CD8-positive, alpha-beta memory T cell (primary cell): ENCODE measurements around the gene RAD52. TPM values are rescaled to one million over a fixed set of nuclear protein-coding genes. Genes with fewer than 3 reads are reported as not detected.

Experiments
- CTCF ChIA-PET: fragments of 350-600 bp; sonication (Branson Sonifier 250); formaldehyde crosslinking; loops from one replicate; lab custom pipeline; 2021; ENCODE audit warnings: antibody characterized with exemption; lab: Charles Lee
- POLR2A ChIA-PET: fragments of 350-600 bp; sonication (Branson Sonifier 250); formaldehyde crosslinking; loops from one replicate; lab custom pipeline; 2021; ENCODE audit warnings: antibody characterized with exemption; lab: Charles Lee
- DNase-seq, 5 donors: peaks; one replicate each; pipeline versions ENCODE4 v3.0.0 to v3.0.0-alpha.2; 2020 to 2022; ENCODE audit warnings: mixed read lengths in 1 of 5
- H3K27ac ChIP-seq: one replicate; pipeline ENCODE4 v1.7.0; 2013; ENCODE audit warnings: low read depth, mild to moderate bottlenecking, low read length, moderate library complexity
- H3K27me3 ChIP-seq: 2 replicates; pipeline ENCODE4 v1.7.0; 2013; ENCODE audit warnings: low read length, mild to moderate bottlenecking; ENCODE audit not compliant: insufficient read depth, poor library complexity, severe bottlenecking
- H3K36me3 ChIP-seq: 2 replicates; pipeline ENCODE4 v1.7.0; 2013; ENCODE audit warnings: mild to moderate bottlenecking, low read length, moderate library complexity; ENCODE audit not compliant: insufficient read depth
- H3K4me1 ChIP-seq: 2 replicates; pipeline ENCODE4 v1.7.0; 2013; ENCODE audit warnings: mild to moderate bottlenecking, low read length, moderate library complexity; ENCODE audit not compliant: insufficient read depth
- H3K4me3 ChIP-seq: 2 replicates; pipeline ENCODE4 v1.7.0; 2013; ENCODE audit warnings: mild to moderate bottlenecking, low read length
- H3K9me3 ChIP-seq: 2 replicates; pipeline ENCODE4 v1.7.0; 2013; ENCODE audit warnings: mild to moderate bottlenecking, low read length
- H3K27ac Mint-ChIP-seq, 8 donors: one replicate each; pipeline ENCODE4 v1.8.0; 2020 to 2021; ENCODE audit warnings: mixed read lengths in 8 of 8, mild to moderate bottlenecking in 6 of 8, inconsistent platforms in 3 of 8, moderate library complexity in 3 of 8
- H3K27me3 Mint-ChIP-seq, 2 donors: one replicate each; pipeline ENCODE4 v1.8.0; 2020 to 2021; ENCODE audit warnings: mixed read lengths in 2 of 2, mild to moderate bottlenecking in 1 of 2, moderate library complexity in 1 of 2
- H3K36me3 Mint-ChIP-seq, 3 donors: one replicate each; pipeline ENCODE4 v1.8.0; 2020 to 2021; ENCODE audit warnings: mixed read lengths in 3 of 3, inconsistent platforms in 1 of 3, mild to moderate bottlenecking in 1 of 3
- H3K4me1 Mint-ChIP-seq, 3 donors: one replicate each; pipeline ENCODE4 v1.8.0; 2020 to 2021; ENCODE audit warnings: mixed read lengths in 3 of 3, inconsistent platforms in 1 of 3, mild to moderate bottlenecking in 1 of 3
- H3K4me3 Mint-ChIP-seq, 7 donors: one replicate each; pipeline ENCODE4 v1.8.0; 2020 to 2021; ENCODE audit warnings: mixed read lengths in 7 of 7, mild to moderate bottlenecking in 6 of 7, moderate library complexity in 4 of 7, inconsistent platforms in 2 of 7
- H3K9me3 Mint-ChIP-seq, 5 donors: one replicate each; pipeline ENCODE4 v1.8.0; 2020 to 2022; ENCODE audit warnings: mixed read lengths in 5 of 5, mild to moderate bottlenecking in 3 of 5, moderate library complexity in 2 of 5, inconsistent platforms in 1 of 5
- polyA plus RNA-seq: library from polyadenylated mRNA; unstranded; fragments of 300-500 nt; fragmentation: Illumina TruSeq; gene quantifications from one replicate; pipeline ENCODE4 v1.2.3, GENCODE V29; 2021
- total RNA-seq, 2 experiments: library from RNA; stranded (reverse); gene quantifications; one replicate each; pipeline ENCODE4 v1.2.3, GENCODE V29; 2021

RAD52 gene
- total and polyA plus RNA-seq, 3 experiments from 2014 or later = 4.1 to 13.8 (median 13.2) TPM

GRCh38 chr12:958588-959123, 9.2 kb upstream of the RAD52 start:
- Histone ChIP-seq H3K9me3 (no peaks in the 10 kb centered on the region), H3K36me3 (no peaks in the 10 kb centered on the region), H3K4me3 (no peak overlapping the region), H3K4me1 (no peaks in the 10 kb centered on the region), H3K27me3 (no peaks in the 10 kb centered on the region), H3K27ac (no peak overlapping the region)
- no peaks in the 10 kb centered on the region for H3K9me3 Mint-ChIP-seq
- H3K36me3 Mint-ChIP-seq = no peaks in the 10 kb centered on the region
- POLR2A ChIA-PET = no interaction called here
- CTCF ChIA-PET = interaction anchor here (1.4 kb wide), 1 partner anchor 10 kb away, joined by 6 read pairs; no protein-coding TSS in a partner anchor
- H3K4me1 Mint-ChIP-seq = no peaks in the 10 kb centered on the region
- H3K27me3 Mint-ChIP-seq = peaks cover 0 to 2% of the 10 kb centered on the region in 2 donors
- no peak overlapping the region for H3K4me3 Mint-ChIP-seq
- no peak overlapping the region for H3K27ac Mint-ChIP-seq
- no peak for DNase-seq

GRCh38 chr12:955939-956338, 6.4 kb upstream of the RAD52 start:
- H3K4me1 Mint-ChIP-seq = no peaks in the 10 kb centered on the region
- Histone ChIP-seq H3K27ac (no peak overlapping the region), H3K27me3 (no peaks in the 10 kb centered on the region), H3K36me3 (no peaks in the 10 kb centered on the region), H3K4me1 (no peaks in the 10 kb centered on the region), H3K9me3 (no peaks in the 10 kb centered on the region), H3K4me3 (no peak overlapping the region)
- H3K27me3 Mint-ChIP-seq = peaks cover 0 to 2% of the 10 kb centered on the region in 2 donors
- CTCF ChIA-PET = no interaction called here
- POLR2A ChIA-PET = no interaction called here
- H3K27ac Mint-ChIP-seq = no peak overlapping the region
- DNase-seq = no peak
- H3K36me3 Mint-ChIP-seq = no peaks in the 10 kb centered on the region
- no peak overlapping the region for H3K4me3 Mint-ChIP-seq
- H3K9me3 Mint-ChIP-seq = no peaks in the 10 kb centered on the region

- ChIA-PET CTCF (no interaction called here), POLR2A (no interaction called here)
- Histone ChIP-seq H3K9me3 (no peaks in the 10 kb centered on the region), H3K27ac (no peak overlapping the region), H3K4me1 (no peaks in the 10 kb centered on the region), H3K4me3 (no peak overlapping the region), H3K27me3 (no peaks in the 10 kb centered on the region), H3K36me3 (no peaks in the 10 kb centered on the region)
- Mint-ChIP-seq H3K36me3 (no peaks in the 10 kb centered on the region), H3K4me3 (no peak overlapping the region), H3K4me1 (no peaks in the 10 kb centered on the region), H3K27me3 (peaks cover 0 to under 1% of the 10 kb centered on the region in 2 donors), H3K27ac (no peak overlapping the region), H3K9me3 (no peaks in the 10 kb centered on the region)
- DNase-seq = no peak
These were observed 5.2 kb upstream of the RAD52 start for GRCh38 chr12:954741-955140.

DNA sequence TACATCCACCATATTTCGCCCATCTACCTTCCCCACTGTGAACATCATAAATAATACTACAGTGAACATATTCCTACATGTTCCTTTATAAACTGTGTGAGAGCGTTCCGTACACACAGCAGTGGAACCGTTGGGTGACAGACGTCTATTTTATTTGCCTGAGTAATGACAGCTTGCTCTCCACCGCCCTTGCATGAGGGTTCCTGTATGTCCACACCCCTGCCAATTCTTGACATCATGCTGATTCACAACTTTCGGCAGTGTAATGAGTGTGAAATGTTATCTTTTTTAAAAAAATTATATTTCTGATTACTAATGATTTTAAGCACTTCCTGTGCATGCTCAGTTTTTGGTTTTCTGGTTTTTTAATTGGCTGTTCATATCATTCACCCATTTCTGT, 4.3 kb upstream of the RAD52 start:
- H3K9me3 ChIP-seq = no peaks in the 10 kb centered on the region
- H3K27me3 ChIP-seq = no peaks in the 10 kb centered on the region
- H3K36me3 ChIP-seq = no peaks in the 10 kb centered on the region
- no peak overlapping the region for H3K4me3 ChIP-seq
- CTCF ChIA-PET = no interaction called here
- H3K9me3 Mint-ChIP-seq = no peaks in the 10 kb centered on the region
- H3K4me1 Mint-ChIP-seq = peaks cover 5 to 6% (median 5%) of the 10 kb centered on the region in 3 donors
- DNase-seq = no peak
- H3K36me3 Mint-ChIP-seq = peaks cover 0 to 8% (median 0%) of the 10 kb centered on the region in 3 donors
- no peak overlapping the region for H3K27ac ChIP-seq
- H3K4me3 Mint-ChIP-seq = peak overlapping the region in 1 of 7 donors; percentile 58
- H3K27ac Mint-ChIP-seq = peak overlapping the region in 1 of 8 donors; percentile 58
- POLR2A ChIA-PET = no interaction called here
- H3K27me3 Mint-ChIP-seq = peaks cover 0 to 3% of the 10 kb centered on the region in 2 donors
- H3K4me1 ChIP-seq = peaks cover under 1% of the 10 kb centered on the region

DNA sequence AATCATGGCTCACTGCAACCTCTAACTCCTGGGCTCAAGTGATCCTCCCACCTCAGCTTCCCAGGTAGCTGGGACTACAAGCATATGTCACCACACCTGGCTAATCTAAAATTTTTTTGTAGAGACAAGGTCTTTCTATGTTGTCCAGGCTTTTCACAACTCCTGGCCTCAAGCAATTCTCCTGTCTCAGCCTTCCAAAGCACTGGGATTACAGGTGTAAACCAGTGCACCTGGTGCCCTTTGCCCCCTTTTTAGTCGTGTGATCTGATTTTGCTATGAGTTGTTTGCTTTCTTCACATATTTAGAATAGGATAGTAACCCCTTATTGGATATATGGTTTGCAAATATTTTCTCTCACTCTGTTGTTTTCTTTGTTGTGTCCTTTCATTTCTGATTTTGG, 1.7 kb upstream of the RAD52 start:
- H3K4me3 ChIP-seq = no peak overlapping the region
- ChIA-PET POLR2A (no interaction called here), CTCF (interaction anchor here (1.1 to 4.1 kb wide), 3 partner anchors 135 to 382 kb away, joined by 4 to 14 read pairs (median 6); no protein-coding TSS in a partner anchor)
- peaks cover 11% of the 10 kb centered on the region for H3K4me1 ChIP-seq
- H3K27ac Mint-ChIP-seq = peak overlapping the region in 4 of 8 donors; percentile 24 to 95 (median 64)
- H3K27me3 Mint-ChIP-seq = peaks cover 0 to 3% of the 10 kb centered on the region in 2 donors
- peak overlapping the region; percentile 3 to 79 (median 41) for H3K4me3 Mint-ChIP-seq
- no peak overlapping the region for H3K27ac ChIP-seq
- peaks cover 0 to 9% (median 0%) of the 10 kb centered on the region in 3 donors for H3K36me3 Mint-ChIP-seq
- H3K9me3 Mint-ChIP-seq = no peaks in the 10 kb centered on the region
- H3K27me3 ChIP-seq = no peaks in the 10 kb centered on the region
- DNase-seq = no peak
- H3K36me3 ChIP-seq = no peaks in the 10 kb centered on the region
- peaks cover 19 to 25% (median 22%) of the 10 kb centered on the region in 3 donors for H3K4me1 Mint-ChIP-seq
- H3K9me3 ChIP-seq = no peaks in the 10 kb centered on the region

DNA sequence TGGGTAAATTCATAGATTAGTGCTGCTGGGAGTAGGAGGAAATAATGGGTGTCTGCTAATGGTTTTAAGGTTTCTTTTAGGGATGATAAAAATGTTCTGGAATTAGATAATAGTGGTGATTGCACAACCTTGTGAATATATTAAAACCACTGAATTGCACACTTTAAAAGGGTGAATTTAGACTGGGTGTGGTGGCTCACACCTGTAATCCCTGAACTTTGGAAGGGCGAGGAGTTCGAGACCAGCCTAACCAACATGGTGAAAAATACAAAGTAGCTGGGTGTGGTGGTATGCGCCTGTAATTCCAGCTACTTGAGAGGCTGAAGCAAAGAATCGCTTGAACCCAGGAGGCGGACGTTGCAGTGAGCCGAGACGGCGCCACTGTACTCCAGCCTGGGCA, 1.3 kb downstream of the RAD52 start:
- H3K4me1 Mint-ChIP-seq = peaks cover 30 to 43% (median 40%) of the 10 kb centered on the region in 3 donors
- Histone ChIP-seq H3K9me3 (no peaks in the 10 kb centered on the region), H3K4me1 (peaks cover 15% of the 10 kb centered on the region), H3K36me3 (no peaks in the 10 kb centered on the region), H3K27ac (no peak overlapping the region), H3K27me3 (no peaks in the 10 kb centered on the region), H3K4me3 (peak overlapping the region; percentile 97)
- peaks cover 0 to 23% (median 0%) of the 10 kb centered on the region in 3 donors for H3K36me3 Mint-ChIP-seq
- peak overlapping the region; percentile 8 to 92 (median 50) for H3K27ac Mint-ChIP-seq
- CTCF ChIA-PET = interaction anchor here (0.7 to 4.1 kb wide), 5 partner anchors 7 to 378 kb away, joined by 3 to 14 read pairs (median 4); no protein-coding TSS in a partner anchor
- POLR2A ChIA-PET = no interaction called here
- peak overlapping the region; percentile 60 to 100 (median 92) for H3K4me3 Mint-ChIP-seq
- peaks cover 0 to 3% of the 10 kb centered on the region in 2 donors for H3K27me3 Mint-ChIP-seq
- no peaks in the 10 kb centered on the region for H3K9me3 Mint-ChIP-seq
- DNase-seq = no peak

DNA sequence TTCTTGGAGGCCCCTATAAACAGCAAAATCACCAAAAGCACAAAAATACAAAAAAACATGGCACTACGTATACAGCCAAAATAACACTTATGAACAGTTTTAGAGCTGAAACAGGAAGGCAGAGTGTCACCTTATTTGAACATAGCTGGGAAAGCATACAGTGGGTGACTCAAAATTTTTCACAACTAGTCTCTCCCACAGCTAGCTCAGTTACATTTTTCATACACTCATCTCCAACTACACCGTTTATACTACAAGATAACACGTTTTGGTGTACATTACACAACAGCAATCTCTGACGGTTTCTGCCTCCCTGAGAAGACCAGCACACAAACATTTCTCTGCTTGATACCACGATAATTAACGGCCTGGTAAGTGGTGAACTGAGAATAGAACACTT, 2.9 kb downstream of the RAD52 start:
- H3K27ac ChIP-seq = no peak overlapping the region
- Mint-ChIP-seq H3K36me3 (peaks cover 0 to 33% (median 4%) of the 10 kb centered on the region in 3 donors), H3K27me3 (peaks cover 0 to 3% of the 10 kb centered on the region in 2 donors), H3K27ac (peak overlapping the region in 7 of 8 donors; percentile 38 to 84 (median 76)), H3K4me1 (peaks cover 34 to 47% (median 43%) of the 10 kb centered on the region in 3 donors), H3K9me3 (no peaks in the 10 kb centered on the region), H3K4me3 (peak overlapping the region; percentile 23 to 84 (median 44))
- no peaks in the 10 kb centered on the region for H3K27me3 ChIP-seq
- H3K4me3 ChIP-seq = no peak overlapping the region
- ChIA-PET POLR2A (no interaction called here), CTCF (no interaction called here)
- H3K4me1 ChIP-seq = peaks cover 15% of the 10 kb centered on the region
- no peaks in the 10 kb centered on the region for H3K36me3 ChIP-seq
- H3K9me3 ChIP-seq = no peaks in the 10 kb centered on the region
- no peak for DNase-seq

DNA sequence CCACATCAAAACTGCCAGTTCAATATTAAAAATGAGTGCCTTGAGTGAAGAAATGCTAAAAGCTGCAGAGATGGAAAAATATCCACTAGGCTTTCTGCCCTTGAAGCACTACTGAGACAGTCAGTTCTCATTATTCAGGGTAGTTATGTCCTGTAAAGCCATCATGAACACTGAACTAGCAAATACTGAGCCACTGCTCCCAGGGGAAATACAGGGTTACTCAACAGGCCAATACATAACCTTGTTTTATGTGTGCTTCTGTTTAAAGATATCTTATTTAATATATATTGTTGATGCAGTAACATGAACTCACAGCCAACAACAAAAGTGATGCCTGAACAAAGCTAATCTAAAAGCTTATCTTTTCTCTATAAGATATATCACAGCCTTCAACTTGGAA, 3.3 kb downstream of the RAD52 start:
- no peak overlapping the region for H3K27ac ChIP-seq
- H3K4me1 ChIP-seq = peaks cover 15% of the 10 kb centered on the region
- peak overlapping the region; percentile 1 to 95 (median 76) for H3K27ac Mint-ChIP-seq
- no peak for DNase-seq
- no peaks in the 10 kb centered on the region for H3K9me3 ChIP-seq
- H3K4me3 Mint-ChIP-seq = peak overlapping the region in 5 of 7 donors; percentile 27 to 84 (median 49)
- no peak overlapping the region for H3K4me3 ChIP-seq
- no peaks in the 10 kb centered on the region for H3K36me3 ChIP-seq
- H3K27me3 Mint-ChIP-seq = peaks cover 0 to 3% of the 10 kb centered on the region in 2 donors
- no peaks in the 10 kb centered on the region for H3K9me3 Mint-ChIP-seq
- ChIA-PET POLR2A (no interaction called here), CTCF (no interaction called here)
- peaks cover 0 to 33% (median 4%) of the 10 kb centered on the region in 3 donors for H3K36me3 Mint-ChIP-seq
- H3K27me3 ChIP-seq = no peaks in the 10 kb centered on the region
- H3K4me1 Mint-ChIP-seq = peaks cover 34 to 47% (median 43%) of the 10 kb centered on the region in 3 donors
